HG02588 (cell line): ENCODE measurements around the gene GGA1.
A peak's percentile ranks its signal among the peaks of the same experiment; 100 is the strongest.

Source experiments
- ATAC-seq: cut with Tn5 transposase; IDR thresholded peaks from one replicate; pipeline ENCODE4 v1.9.1; 2021; ENCODE audit warnings: mild to moderate bottlenecking, moderate library complexity; ENCODE audit not compliant: unreplicated experiment

The GGA1 gene

GRCh38 chr22:37629928-37630327, 21.3 kb downstream of the GGA1 start:
- no peak for ATAC-seq

- no peak for ATAC-seq
Observed at GRCh38 chr22:37630839-37631435, 22.3 kb downstream of the GGA1 start.

- no peak for ATAC-seq
Observed at GRCh38 chr22:37631448-37632173, 23.0 kb downstream of the GGA1 start.

- ATAC-seq, result no peak
Observed at GRCh38 chr22:37632174-37633088, 23.8 kb downstream of the GGA1 start.

- ATAC-seq, result peak; percentile 44
Observed at GRCh38 chr22:37633089-37633624, 24.5 kb downstream of the GGA1 start.

GRCh38 chr22:37633625-37634416, 25.2 kb downstream of the GGA1 start:
- ATAC-seq, result peak; percentile 45

- no peak for ATAC-seq
Observed at GRCh38 chr22:37634417-37634924, 25.8 kb downstream of the GGA1 start.

- ATAC-seq, result no peak
Observed at GRCh38 chr22:37635157-37635556, 26.5 kb downstream of the GGA1 start.

GRCh38 chr22:37636186-37636948, 27.7 kb downstream of the GGA1 start:
- ATAC-seq, result no peak

GRCh38 chr22:37636949-37637273, 28.3 kb downstream of the GGA1 start:
- no peak for ATAC-seq

GRCh38 chr22:37638391-37639069, 29.9 kb downstream of the GGA1 start:
- no peak for ATAC-seq

GRCh38 chr22:37639070-37639760, 30.6 kb downstream of the GGA1 start, which contains the start of gene SH3BP1:
Gene SH3BP1, plus strand, starts transcription at chr22:37639669. Its CDS starts 119 bp downstream, at chr22:37639788.
- ATAC-seq, result no peak

GRCh38 chr22:37639771-37640590, 31.3 kb downstream of the GGA1 start:
- ATAC-seq, result no peak

- ATAC-seq, result no peak
Observed at GRCh38 chr22:37640591-37641560, 32.2 kb downstream of the GGA1 start.

GRCh38 chr22:37641561-37641949, 32.9 kb downstream of the GGA1 start:
- ATAC-seq, result no peak

GRCh38 chr22:37643225-37643847, 34.7 kb downstream of the GGA1 start:
- no peak for ATAC-seq
